Fibroblast of lung (primary cell): ENCODE measurements around the gene NMNAT3. TPM values are rescaled to one million over a fixed set of nuclear protein-coding genes. Genes with fewer than 3 reads are reported as not detected.

Source experiments
- DNase-seq, 2 donors: peaks; one replicate each; pipeline versions ENCODE4 v3.0.0 to v3.0.0-alpha.2; 2010; ENCODE audit warnings: low read depth in 2 of 2
- H2AFZ ChIP-seq: 2 replicates; pipeline ENCODE4 v1.5.1; 2012; ENCODE audit warnings: low read length, control low read depth, inconsistent platforms
- H3K27ac ChIP-seq: 2 replicates; pipeline ENCODE4 v1.5.1; 2011; ENCODE audit warnings: low read length, control low read depth; ENCODE audit not compliant: insufficient read depth
- H3K27me3 ChIP-seq: 2 replicates; pipeline ENCODE4 v1.5.1; 2011; ENCODE audit warnings: mild to moderate bottlenecking, low read length; ENCODE audit not compliant: control insufficient read depth, insufficient read depth
- H3K36me3 ChIP-seq: 2 replicates; pipeline ENCODE4 v1.5.1; 2011; ENCODE audit warnings: low read length; ENCODE audit not compliant: control insufficient read depth, insufficient read depth
- H3K4me1 ChIP-seq: 2 replicates; pipeline ENCODE4 v1.5.1; 2011; ENCODE audit warnings: low read length; ENCODE audit not compliant: control insufficient read depth, insufficient read depth; ENCODE audit errors: extremely low read depth
- H3K4me2 ChIP-seq: 2 replicates; pipeline ENCODE4 v1.5.1; 2011; ENCODE audit warnings: low read length, control low read depth; ENCODE audit not compliant: insufficient read depth; ENCODE audit errors: extremely low read depth
- H3K4me3 ChIP-seq, 4 experiments: fragments of 200-600 bp in 1 of 4; sonication (generic) in 1 of 4; replicated peaks in 1 of 4; 2 replicates each; pipeline ENCODE4 v1.5.1; 2011 to 2016; ENCODE audit warnings: low read length in 4 of 4, low read depth in 3 of 4, mild to moderate bottlenecking in 3 of 4, control low read depth in 2 of 4, inconsistent platforms in 1 of 4, mixed read lengths in 1 of 4; ENCODE audit not compliant: insufficient read depth in 1 of 4; ENCODE audit errors: control extremely low read depth in 1 of 4
- H3K79me2 ChIP-seq: 2 replicates; pipeline ENCODE4 v1.5.1; 2012; ENCODE audit warnings: mild to moderate bottlenecking, low read length, inconsistent platforms; ENCODE audit not compliant: control insufficient read depth, insufficient read depth
- H3K9ac ChIP-seq: 2 replicates; pipeline ENCODE4 v1.5.1; 2011; ENCODE audit warnings: mild to moderate bottlenecking, low read length, control low read depth; ENCODE audit not compliant: insufficient read depth
- H3K9me3 ChIP-seq: 2 replicates; pipeline ENCODE4 v1.5.1; 2012; ENCODE audit warnings: low read depth, low read length; ENCODE audit not compliant: control insufficient read depth, insufficient read depth
- H4K20me1 ChIP-seq: 2 replicates; pipeline ENCODE4 v1.5.1; 2011; ENCODE audit warnings: low read length; ENCODE audit not compliant: control insufficient read depth, insufficient read depth; ENCODE audit errors: extremely low read depth
- EZH2 ChIP-seq: IDR thresholded peaks from 2 replicates; pipeline ENCODE4 v1.5.1; 2012; ENCODE audit warnings: low read length, control low read depth, mild to moderate bottlenecking; ENCODE audit errors: missing control alignments
- polyA plus RNA-seq, 2 donors: library from polyadenylated mRNA; depleted of rRNA in 1 of 2; stranded (reverse) in 1 of 2; unstranded in 1 of 2; fragments of >200 nt; gene quantifications; 2 replicates each; pipeline ENCODE4 v1.2.1, GENCODE V29; 2011 to 2012; ENCODE audit warnings: missing spikeins in 1 of 2
- total RNA-seq: library from RNA; depleted of rRNA; stranded (reverse); fragments of >200 nt; gene quantifications from 2 replicates; pipeline ENCODE4 v1.2.1, GENCODE V29; 2014
- TF ChIP-seq, protein P1 (sequence below), 2 donors: IDR thresholded peaks in 1 of 2; conservative IDR thresholded peaks in 1 of 2; 1 replicate in 1 of 2; 2 replicates in 1 of 2; pipeline ENCODE4 v1.5.1; 2011 to 2012; ENCODE audit warnings: low read length in 2 of 2, control low read depth in 1 of 2, inconsistent platforms in 1 of 2, low read depth in 1 of 2, mild to moderate bottlenecking in 1 of 2

Gene NMNAT3
- total and polyA plus RNA-seq, 2 donors (not counting 1 experiment from before 2014, with no cell fraction given): 0.68 to 2.5 TPM

DNA sequence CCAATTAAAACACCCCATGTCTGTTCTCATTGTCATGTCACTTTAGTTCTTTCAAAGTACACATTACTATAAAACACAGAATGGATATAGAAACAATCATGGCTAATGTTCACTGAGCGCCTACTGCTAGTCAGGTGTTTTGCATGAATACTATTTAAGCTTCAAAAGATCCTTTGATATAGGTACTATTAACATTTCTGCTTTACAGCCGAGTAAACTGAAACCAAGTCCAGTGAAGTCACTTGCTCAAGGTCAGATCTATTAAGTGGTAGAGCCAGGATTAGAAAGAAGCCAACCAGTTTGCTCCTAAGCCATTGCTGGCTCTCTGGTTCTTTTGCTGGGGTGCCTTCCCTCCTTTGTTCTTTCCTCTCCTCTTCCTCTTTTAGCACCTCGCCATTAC, 32.4 kb upstream of the NMNAT3 start:
- Histone ChIP-seq H3K9ac (no peak overlapping the region), H3K27me3 (no peaks in the 10 kb centered on the region), H4K20me1 (no peaks in the 10 kb centered on the region), H3K27ac (no peak overlapping the region), H2AFZ (no peak overlapping the region), H3K36me3 (no peaks in the 10 kb centered on the region), H3K4me3 (no peak overlapping the region), H3K4me2 (no peak overlapping the region), H3K79me2 (no peaks in the 10 kb centered on the region), H3K9me3 (no peaks in the 10 kb centered on the region), H3K4me1 (no peaks in the 10 kb centered on the region)
- TF ChIP-seq EZH2: no peak
- TF ChIP-seq, protein P1, sequence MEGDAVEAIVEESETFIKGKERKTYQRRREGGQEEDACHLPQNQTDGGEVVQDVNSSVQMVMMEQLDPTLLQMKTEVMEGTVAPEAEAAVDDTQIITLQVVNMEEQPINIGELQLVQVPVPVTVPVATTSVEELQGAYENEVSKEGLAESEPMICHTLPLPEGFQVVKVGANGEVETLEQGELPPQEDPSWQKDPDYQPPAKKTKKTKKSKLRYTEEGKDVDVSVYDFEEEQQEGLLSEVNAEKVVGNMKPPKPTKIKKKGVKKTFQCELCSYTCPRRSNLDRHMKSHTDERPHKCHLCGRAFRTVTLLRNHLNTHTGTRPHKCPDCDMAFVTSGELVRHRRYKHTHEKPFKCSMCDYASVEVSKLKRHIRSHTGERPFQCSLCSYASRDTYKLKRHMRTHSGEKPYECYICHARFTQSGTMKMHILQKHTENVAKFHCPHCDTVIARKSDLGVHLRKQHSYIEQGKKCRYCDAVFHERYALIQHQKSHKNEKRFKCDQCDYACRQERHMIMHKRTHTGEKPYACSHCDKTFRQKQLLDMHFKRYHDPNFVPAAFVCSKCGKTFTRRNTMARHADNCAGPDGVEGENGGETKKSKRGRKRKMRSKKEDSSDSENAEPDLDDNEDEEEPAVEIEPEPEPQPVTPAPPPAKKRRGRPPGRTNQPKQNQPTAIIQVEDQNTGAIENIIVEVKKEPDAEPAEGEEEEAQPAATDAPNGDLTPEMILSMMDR (conservative IDR thresholded peaks at IDR 0.05 in 1 of 2, IDR thresholded peaks at IDR 0.05 in 1 of 2; ENCODE audit: low read depth in 1 of 2, low read length in 2 of 2): no peak
- DNase-seq: no peak

- Histone ChIP-seq H3K27me3 (no peaks in the 10 kb centered on the region), H3K9ac (no peak overlapping the region), H3K4me2 (no peak overlapping the region), H4K20me1 (no peaks in the 10 kb centered on the region), H3K4me3 (no peak overlapping the region), H3K36me3 (no peaks in the 10 kb centered on the region), H3K4me1 (no peaks in the 10 kb centered on the region), H2AFZ (no peak overlapping the region), H3K79me2 (no peaks in the 10 kb centered on the region), H3K9me3 (no peaks in the 10 kb centered on the region), H3K27ac (no peak overlapping the region)
- TF ChIP-seq, protein P1 (conservative IDR thresholded peaks at IDR 0.05 in 1 of 2, IDR thresholded peaks at IDR 0.05 in 1 of 2; ENCODE audit: low read depth in 1 of 2, low read length in 2 of 2): no peak
- TF ChIP-seq EZH2: no peak
- no peak for DNase-seq
Measured at GRCh38 chr3:139705631-139706030, 27.9 kb upstream of the NMNAT3 start.

- Histone ChIP-seq H3K4me2 (no peak overlapping the region), H3K4me1 (no peaks in the 10 kb centered on the region), H3K27ac (no peak overlapping the region), H3K27me3 (no peaks in the 10 kb centered on the region), H3K9ac (no peak overlapping the region), H3K9me3 (no peaks in the 10 kb centered on the region), H2AFZ (no peak overlapping the region), H3K36me3 (no peaks in the 10 kb centered on the region), H3K79me2 (no peaks in the 10 kb centered on the region), H4K20me1 (no peaks in the 10 kb centered on the region), H3K4me3 (no peak overlapping the region)
- TF ChIP-seq, protein P1 (conservative IDR thresholded peaks at IDR 0.05 in 1 of 2, IDR thresholded peaks at IDR 0.05 in 1 of 2; ENCODE audit: low read depth in 1 of 2, low read length in 2 of 2): no peak
- TF ChIP-seq EZH2: no peak
- DNase-seq: no peak
Measured at GRCh38 chr3:139696314-139696604, 18.5 kb upstream of the NMNAT3 start.
